ENCODE measurements around the gene SLC22A15.

- TF ChIP-seq, protein P1, sequence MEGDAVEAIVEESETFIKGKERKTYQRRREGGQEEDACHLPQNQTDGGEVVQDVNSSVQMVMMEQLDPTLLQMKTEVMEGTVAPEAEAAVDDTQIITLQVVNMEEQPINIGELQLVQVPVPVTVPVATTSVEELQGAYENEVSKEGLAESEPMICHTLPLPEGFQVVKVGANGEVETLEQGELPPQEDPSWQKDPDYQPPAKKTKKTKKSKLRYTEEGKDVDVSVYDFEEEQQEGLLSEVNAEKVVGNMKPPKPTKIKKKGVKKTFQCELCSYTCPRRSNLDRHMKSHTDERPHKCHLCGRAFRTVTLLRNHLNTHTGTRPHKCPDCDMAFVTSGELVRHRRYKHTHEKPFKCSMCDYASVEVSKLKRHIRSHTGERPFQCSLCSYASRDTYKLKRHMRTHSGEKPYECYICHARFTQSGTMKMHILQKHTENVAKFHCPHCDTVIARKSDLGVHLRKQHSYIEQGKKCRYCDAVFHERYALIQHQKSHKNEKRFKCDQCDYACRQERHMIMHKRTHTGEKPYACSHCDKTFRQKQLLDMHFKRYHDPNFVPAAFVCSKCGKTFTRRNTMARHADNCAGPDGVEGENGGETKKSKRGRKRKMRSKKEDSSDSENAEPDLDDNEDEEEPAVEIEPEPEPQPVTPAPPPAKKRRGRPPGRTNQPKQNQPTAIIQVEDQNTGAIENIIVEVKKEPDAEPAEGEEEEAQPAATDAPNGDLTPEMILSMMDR (IDR thresholded peaks at IDR 0.05; ENCODE audit: insufficient read depth, low read depth, low read length): no peak
- TF ChIP-seq EZH2 (IDR thresholded peaks at IDR 0.05; ENCODE audit: insufficient read depth, low read length): no peak
Measured at GRCh38 chr1:116091083-116091482, 114.8 kb downstream of the SLC22A15 start.

Data from astrocyte (in vitro differentiated cells and primary cell).